NB4 (cell line): ENCODE results near the gene MYD88.

Experiments
- DNase-seq: peaks from one replicate; pipeline ENCODE4 v3.0.0; 2010; ENCODE audit warnings: low read depth
- H3K4me3 ChIP-seq: one replicate; pipeline ENCODE4 v1.5.1; 2011; ENCODE audit warnings: mild to moderate bottlenecking, low read depth, low read length, moderate library complexity
- MYC ChIP-seq: IDR thresholded peaks from 2 replicates; pipeline ENCODE4 v1.6.1; 2011; ENCODE audit warnings: low read depth, low read length
- POLR2A ChIP-seq: IDR thresholded peaks from 2 replicates; pipeline ENCODE4 v1.6.1; 2011; ENCODE audit warnings: mild to moderate bottlenecking; ENCODE audit not compliant: insufficient read length; ENCODE audit errors: extremely low read depth
- TF ChIP-seq, protein P1 (sequence below): IDR thresholded peaks from 2 replicates; pipeline ENCODE4 v1.6.1; 2011; ENCODE audit warnings: low read depth, low read length
- TF ChIP-seq, protein P2 (sequence below): IDR thresholded peaks from one replicate; pipeline ENCODE4 v1.5.1; 2012; ENCODE audit warnings: low read depth, low read length

The MYD88 gene

DNA sequence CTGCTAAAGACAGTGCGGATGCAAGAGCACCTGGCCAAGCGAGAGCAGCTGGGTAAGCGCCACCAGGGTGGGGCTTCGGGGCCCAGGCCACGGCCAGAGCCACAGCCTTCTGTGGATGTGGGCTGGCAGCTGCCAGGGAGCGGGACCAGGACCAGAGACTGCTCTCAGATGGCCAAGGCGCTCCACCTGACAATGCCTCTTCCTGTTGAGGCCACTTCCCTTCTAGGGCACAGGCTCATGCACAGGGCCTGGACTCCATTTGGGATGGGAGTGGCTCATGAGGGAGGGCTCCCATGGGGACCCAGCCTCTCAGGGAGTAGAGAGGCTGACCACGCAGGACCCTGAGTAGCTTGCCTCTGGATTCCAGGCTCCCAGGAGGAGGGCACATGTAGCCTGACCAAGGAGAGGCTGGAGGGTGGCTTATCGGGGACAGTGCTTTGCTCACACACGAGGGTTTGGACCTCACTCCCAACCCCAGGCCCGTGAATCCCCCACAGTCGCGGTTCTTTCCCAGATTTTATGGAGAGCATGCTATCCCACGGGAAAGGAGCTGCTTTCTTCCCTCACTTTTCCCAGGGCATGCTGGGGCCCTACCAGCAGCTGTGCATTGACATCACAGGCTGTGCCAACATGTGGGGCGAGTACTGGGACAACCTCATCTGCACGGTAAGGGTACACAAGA, 26.6 kb upstream of the MYD88 start:
- no peak overlapping the region for H3K4me3 ChIP-seq
- DNase-seq: peak; percentile 41
- TF ChIP-seq, protein P1, sequence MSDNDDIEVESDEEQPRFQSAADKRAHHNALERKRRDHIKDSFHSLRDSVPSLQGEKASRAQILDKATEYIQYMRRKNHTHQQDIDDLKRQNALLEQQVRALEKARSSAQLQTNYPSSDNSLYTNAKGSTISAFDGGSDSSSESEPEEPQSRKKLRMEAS: no peak
- TF ChIP-seq MYC: no peak

DNA sequence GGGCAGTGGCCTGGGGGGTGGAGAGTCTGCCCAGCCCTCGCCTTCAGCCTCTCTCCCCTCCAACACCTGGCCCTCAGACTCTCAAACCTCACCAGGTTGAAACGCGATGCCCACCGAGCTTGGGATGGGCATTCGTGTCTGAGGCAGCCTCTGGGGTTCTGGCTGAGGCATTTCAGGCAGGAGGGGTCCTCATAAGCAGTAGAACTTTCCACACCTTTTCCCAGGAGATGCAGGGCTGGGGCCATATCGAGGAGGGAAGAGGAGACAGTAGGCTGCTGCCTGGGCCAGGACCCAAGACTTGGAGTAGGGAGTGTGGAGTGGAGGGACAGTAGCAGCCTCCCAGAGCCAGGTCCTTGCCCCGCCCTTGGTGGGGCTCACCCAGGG, 26.1 kb upstream of the MYD88 start:
- DNase-seq: no peak
- TF ChIP-seq, protein P2, sequence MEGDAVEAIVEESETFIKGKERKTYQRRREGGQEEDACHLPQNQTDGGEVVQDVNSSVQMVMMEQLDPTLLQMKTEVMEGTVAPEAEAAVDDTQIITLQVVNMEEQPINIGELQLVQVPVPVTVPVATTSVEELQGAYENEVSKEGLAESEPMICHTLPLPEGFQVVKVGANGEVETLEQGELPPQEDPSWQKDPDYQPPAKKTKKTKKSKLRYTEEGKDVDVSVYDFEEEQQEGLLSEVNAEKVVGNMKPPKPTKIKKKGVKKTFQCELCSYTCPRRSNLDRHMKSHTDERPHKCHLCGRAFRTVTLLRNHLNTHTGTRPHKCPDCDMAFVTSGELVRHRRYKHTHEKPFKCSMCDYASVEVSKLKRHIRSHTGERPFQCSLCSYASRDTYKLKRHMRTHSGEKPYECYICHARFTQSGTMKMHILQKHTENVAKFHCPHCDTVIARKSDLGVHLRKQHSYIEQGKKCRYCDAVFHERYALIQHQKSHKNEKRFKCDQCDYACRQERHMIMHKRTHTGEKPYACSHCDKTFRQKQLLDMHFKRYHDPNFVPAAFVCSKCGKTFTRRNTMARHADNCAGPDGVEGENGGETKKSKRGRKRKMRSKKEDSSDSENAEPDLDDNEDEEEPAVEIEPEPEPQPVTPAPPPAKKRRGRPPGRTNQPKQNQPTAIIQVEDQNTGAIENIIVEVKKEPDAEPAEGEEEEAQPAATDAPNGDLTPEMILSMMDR: no peak
- no peak for TF ChIP-seq MYC
- TF ChIP-seq POLR2A: no peak
- H3K4me3 ChIP-seq: no peak overlapping the region

DNA sequence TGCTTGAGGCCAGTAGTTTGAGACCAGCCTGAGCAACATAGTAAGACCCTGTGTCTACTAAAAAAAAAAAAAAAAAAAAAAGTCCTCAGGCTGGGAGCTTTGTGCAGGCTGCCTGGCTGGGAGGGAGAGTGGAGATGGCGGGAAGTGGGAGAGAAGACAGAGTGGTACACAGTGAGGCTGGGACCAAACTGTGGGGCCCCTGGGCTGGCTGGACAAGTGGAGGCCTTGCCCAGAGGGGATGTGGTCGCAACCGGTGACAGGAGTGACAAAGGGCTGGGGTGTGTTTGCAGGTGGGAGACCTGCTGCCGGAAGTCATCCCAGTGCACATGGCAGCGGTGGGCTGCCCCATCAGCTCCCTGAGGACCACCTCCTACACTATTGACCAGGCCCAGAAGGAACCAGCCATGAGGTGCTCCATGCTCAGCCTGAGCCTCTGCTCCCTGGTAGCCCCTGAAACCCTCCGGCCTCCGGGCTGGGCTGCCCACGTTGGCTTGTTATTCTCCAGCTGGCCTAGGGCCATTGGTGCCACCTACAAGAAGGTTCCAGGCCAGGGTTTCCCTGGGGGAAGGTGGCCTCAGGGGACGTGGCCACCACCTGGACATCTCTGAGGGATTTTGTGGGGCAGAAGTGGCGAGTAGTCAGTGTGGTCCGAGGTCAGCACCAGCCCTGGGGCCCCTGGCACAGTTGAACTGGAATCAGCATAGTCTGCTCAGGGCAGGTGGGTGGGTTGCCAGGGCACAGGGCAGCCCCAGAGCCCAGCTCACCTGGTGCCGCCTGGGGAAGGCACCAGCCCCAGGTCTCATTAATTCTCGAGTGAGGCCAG, 24.2 kb upstream of the MYD88 start:
- H3K4me3 ChIP-seq: no peak overlapping the region
- DNase-seq: no peak
- TF ChIP-seq POLR2A (no peak), MYC (no peak)
- TF ChIP-seq, protein P2: no peak
- TF ChIP-seq, protein P1: no peak

DNA sequence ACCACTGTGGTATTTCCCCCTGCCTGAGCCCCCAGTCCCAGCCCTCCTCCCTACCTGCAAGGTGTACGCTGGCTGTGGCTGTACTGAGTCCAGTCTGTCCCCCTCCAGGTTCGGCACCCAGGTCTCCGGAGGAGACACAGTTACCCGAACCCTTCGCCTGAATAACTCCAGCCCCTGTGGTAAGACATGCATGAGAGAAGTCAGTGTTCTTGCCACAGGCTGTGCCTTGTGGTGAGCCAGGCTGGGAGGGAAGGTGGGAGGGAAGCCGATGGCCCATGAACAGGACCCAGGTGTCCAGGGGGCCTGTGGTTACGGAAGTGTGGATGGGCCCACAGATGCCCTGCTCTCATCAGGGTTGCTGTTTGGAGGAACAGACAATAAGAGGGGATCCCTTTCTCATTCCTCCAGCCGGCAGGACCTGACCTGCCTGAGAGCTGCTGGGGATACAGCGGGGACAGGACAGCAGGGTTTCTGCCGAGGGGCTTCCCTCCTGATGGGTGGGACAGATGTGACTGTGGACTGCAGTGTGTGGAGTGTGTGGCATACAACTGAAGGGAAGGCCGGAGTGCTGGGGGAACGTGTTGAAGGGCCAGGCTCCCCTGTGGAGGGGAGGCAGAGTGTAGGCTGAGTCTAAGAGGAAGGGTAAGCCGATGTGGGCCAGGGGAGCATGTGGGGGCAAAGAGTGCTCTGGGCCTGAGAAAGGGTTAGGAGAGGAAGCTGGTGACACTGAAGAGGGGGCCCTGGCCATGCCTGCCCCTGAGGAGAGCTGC, 23.4 kb upstream of the MYD88 start:
- DNase-seq: no peak
- H3K4me3 ChIP-seq: no peak overlapping the region
- TF ChIP-seq POLR2A: no peak

DNA sequence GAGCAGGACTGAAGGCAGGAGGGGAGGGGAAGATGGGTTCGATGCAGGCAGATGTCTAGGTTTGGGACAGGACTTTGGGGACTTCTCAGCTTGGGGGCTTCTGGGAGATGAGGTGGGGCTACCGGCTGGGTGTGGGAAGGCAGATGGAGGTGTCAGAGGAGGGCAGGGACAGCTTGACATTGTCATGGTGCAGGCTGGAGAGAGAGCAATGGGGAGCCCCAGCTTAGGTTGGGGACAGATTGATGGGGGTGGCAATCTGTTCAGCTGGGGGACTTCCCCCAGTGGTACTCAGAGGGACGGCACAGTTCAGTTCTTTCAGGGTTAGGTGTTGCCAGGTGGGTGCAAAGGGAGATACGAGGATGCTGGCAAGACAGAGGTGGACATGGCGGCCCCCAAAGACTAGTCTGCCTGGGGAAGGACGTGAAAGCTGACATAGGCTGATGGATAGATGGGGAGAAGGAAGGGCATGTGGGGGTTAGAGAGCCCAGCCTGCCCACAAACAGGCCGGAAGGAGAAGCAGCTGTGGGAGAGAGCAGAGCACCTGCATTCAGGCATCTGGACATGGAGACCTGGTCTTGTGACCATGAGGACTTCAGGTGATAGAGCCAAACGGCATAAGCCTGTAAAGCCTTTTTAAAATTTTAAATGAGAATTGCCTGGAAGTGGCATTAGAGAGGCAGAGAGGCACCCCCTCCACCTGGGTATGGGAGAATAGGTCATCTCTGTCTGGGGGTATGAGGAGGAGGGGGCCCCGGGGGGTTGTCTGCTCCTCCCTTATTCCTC, 22.6 kb upstream of the MYD88 start:
- no peak for DNase-seq
- TF ChIP-seq, protein P2: no peak
- TF ChIP-seq MYC (no peak), POLR2A (no peak)
- TF ChIP-seq, protein P1: no peak
- no peak overlapping the region for H3K4me3 ChIP-seq

DNA sequence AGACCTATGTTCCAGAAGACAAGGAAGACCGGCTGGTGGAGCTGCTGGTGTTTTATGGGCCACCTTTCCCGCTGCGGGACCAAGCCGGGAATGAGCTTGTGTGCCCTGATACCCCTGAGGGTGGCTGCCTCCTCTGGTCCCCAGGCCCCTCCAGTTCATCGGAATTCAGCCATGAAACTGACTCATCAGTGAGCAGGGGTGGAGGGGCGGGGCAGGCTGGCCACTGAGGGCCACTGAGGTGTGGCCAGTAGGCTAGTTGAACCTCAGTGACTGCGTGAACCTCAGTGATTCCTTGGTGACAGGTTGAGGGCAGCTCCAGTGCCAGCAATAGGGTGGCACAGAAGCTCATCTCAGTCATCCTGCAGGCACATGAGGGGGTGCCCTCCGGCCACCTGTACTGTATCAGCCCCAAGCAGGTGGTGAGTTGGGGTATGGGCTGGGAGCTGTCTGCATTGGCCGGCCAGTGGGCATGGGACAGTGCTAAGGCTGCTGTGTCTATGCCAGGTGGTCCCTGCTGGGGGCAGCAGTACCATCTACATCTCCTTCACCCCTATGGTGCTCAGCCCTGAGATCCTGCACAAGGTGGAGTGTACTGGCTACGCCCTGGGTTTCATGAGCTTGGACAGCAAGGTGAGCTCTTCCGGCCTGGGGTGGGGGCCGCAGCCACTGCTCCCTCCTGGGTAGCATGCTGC, 21.8 kb upstream of the MYD88 start:
- peak; percentile 31 for DNase-seq
- no peak overlapping the region for H3K4me3 ChIP-seq
- TF ChIP-seq, protein P2: peak; percentile 32
- TF ChIP-seq, protein P1: no peak
